Measurements from ENCODE around the gene MAGOH. TPM values are rescaled to one million over a fixed set of nuclear protein-coding genes. Genes with fewer than 3 reads are reported as not detected.
A peak's percentile ranks its signal among the peaks of the same experiment; 100 is the strongest.

The MAGOH gene
- total and polyA plus RNA-seq, 10 donors = 26.5 to 105 (median 36.2) TPM

- Histone ChIP-seq H3K27me3 (replicated peaks in 1 of 7) (no peaks in the 10 kb centered on the region), H3K4me1 (peaks cover 6 to 44% (median 19%) of the 10 kb centered on the region in 6 donors), H3K27ac (peak within 1 kb of the TSS; percentile 96 to 98 (median 97)), H3K9me3 (no peaks in the 10 kb centered on the region), H3K4me3 (peak within 1 kb of the TSS; percentile 62 to 79 (median 72)), H3K36me3 (peaks cover 0 to 35% (median 15%) of the 10 kb centered on the region in 6 donors)
- DNase-seq = peak; percentile 99
- intact Hi-C loops (cut with DNase I; ENCODE audit: low total_unique reads) = no loop called here
- WGBS, 5 donors = 0 to 1% (median 1%) methylated on average over 30 to 61 of the region's 61 CpGs
- TF ChIP-seq, protein P1, sequence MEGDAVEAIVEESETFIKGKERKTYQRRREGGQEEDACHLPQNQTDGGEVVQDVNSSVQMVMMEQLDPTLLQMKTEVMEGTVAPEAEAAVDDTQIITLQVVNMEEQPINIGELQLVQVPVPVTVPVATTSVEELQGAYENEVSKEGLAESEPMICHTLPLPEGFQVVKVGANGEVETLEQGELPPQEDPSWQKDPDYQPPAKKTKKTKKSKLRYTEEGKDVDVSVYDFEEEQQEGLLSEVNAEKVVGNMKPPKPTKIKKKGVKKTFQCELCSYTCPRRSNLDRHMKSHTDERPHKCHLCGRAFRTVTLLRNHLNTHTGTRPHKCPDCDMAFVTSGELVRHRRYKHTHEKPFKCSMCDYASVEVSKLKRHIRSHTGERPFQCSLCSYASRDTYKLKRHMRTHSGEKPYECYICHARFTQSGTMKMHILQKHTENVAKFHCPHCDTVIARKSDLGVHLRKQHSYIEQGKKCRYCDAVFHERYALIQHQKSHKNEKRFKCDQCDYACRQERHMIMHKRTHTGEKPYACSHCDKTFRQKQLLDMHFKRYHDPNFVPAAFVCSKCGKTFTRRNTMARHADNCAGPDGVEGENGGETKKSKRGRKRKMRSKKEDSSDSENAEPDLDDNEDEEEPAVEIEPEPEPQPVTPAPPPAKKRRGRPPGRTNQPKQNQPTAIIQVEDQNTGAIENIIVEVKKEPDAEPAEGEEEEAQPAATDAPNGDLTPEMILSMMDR (IDR thresholded peaks at IDR 0.05 in 8 of 11, conservative IDR thresholded peaks at IDR 0.05 in 3 of 11) = peak in 1 of 11 experiments; percentile 12
- peak; percentile 99 for TF ChIP-seq POLR2AphosphoS5 (IDR thresholded peaks at IDR 0.05)
- TF ChIP-seq POLR2A (IDR thresholded peaks at IDR 0.05) = peak; percentile 68 to 86 (median 79)
Observed at GRCh38 chr1:53220171-53220961, 18.0 kb downstream of the MAGOH start, which contains the start of gene CZIB. Gene CZIB, minus strand, starts transcription at chr1:53220634. Its CDS starts 59 bp downstream, at chr1:53220575.

DNA sequence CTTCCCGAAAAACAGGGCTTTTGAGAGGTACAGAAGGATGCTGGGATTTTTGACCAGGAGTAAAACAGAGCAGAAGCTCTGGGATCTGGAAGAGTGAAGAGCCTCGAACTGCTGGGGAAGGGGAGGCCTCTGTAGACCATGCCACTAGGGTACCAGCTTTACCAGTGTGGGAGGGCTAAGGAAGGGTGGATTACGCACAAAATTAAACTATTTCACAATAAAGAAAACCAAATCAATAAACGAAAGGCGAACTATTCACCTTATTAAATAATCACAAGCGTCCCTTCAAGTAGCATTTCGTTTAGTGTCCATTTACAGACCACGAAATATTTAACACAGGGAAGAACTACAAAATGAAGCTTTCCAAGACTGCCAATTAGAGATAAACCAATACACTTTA, 18.6 kb downstream of the MAGOH start:
- Histone ChIP-seq H3K27ac (peak overlapping the region; percentile 96 to 98 (median 97)), H3K27me3 (replicated peaks in 1 of 7) (no peaks in the 10 kb centered on the region), H3K9me3 (no peaks in the 10 kb centered on the region), H3K4me3 (peak overlapping the region; percentile 62 to 79 (median 72)), H3K4me1 (peaks cover 6 to 44% (median 19%) of the 10 kb centered on the region in 6 donors), H3K36me3 (peaks cover 0 to 41% (median 20%) of the 10 kb centered on the region in 6 donors)
- TF ChIP-seq POLR2A (IDR thresholded peaks at IDR 0.05) (no peak), POLR2AphosphoS5 (IDR thresholded peaks at IDR 0.05) (no peak)
- TF ChIP-seq, protein P1 (IDR thresholded peaks at IDR 0.05 in 8 of 11, conservative IDR thresholded peaks at IDR 0.05 in 3 of 11) = no peak
- no peak for DNase-seq
- intact Hi-C loops (cut with DNase I; ENCODE audit: low total_unique reads) = no loop called here
- 32 to 38% (median 36%) methylated on average over 8 of the region's 8 CpGs for WGBS, 5 donors

GRCh38 chr1:53218201-53218600, 20.1 kb downstream of the MAGOH start:
- no peak for TF ChIP-seq POLR2AphosphoS5 (IDR thresholded peaks at IDR 0.05)
- TF ChIP-seq, protein P1 (IDR thresholded peaks at IDR 0.05 in 8 of 11, conservative IDR thresholded peaks at IDR 0.05 in 3 of 11) = no peak
- no peak for TF ChIP-seq POLR2A (IDR thresholded peaks at IDR 0.05)
- DNase-seq = no peak
- 79 to 98% (median 93%) methylated on average over 6 to 7 of the region's 7 CpGs for WGBS, 5 donors
- H3K9me3 ChIP-seq = no peaks in the 10 kb centered on the region
- no peaks in the 10 kb centered on the region for H3K27me3 ChIP-seq (replicated peaks in 1 of 7)
- intact Hi-C loops (cut with DNase I; ENCODE audit: low total_unique reads) = no loop called here
- peaks cover 6 to 57% (median 35%) of the 10 kb centered on the region in 6 donors for H3K36me3 ChIP-seq
- H3K27ac ChIP-seq = no peak overlapping the region
- peaks cover 6 to 44% (median 19%) of the 10 kb centered on the region in 6 donors for H3K4me1 ChIP-seq
- H3K4me3 ChIP-seq = no peak overlapping the region

GRCh38 chr1:53214376-53214940, 23.9 kb downstream of the MAGOH start:
- H3K36me3 ChIP-seq = peaks cover 10 to 94% (median 71%) of the 10 kb centered on the region in 6 donors
- intact Hi-C loops (cut with DNase I; ENCODE audit: low total_unique reads) = no loop called here
- WGBS, 5 donors = 75 to 92% (median 87%) methylated on average over 5 of the region's 5 CpGs

More at GRCh38 chr1:53214376-53214940, 23.9 kb downstream of the MAGOH start:
- Histone ChIP-seq H3K4me3 (no peak overlapping the region), H3K9me3 (no peaks in the 10 kb centered on the region), H3K27ac (no peak overlapping the region), H3K4me1 (peaks cover 2 to 27% (median 6%) of the 10 kb centered on the region in 6 donors), H3K27me3 (replicated peaks in 1 of 7) (no peaks in the 10 kb centered on the region)
- no peak for DNase-seq
- no peak for TF ChIP-seq POLR2AphosphoS5 (IDR thresholded peaks at IDR 0.05)
- TF ChIP-seq, protein P1 (IDR thresholded peaks at IDR 0.05 in 8 of 11, conservative IDR thresholded peaks at IDR 0.05 in 3 of 11) = no peak
- no peak for TF ChIP-seq POLR2A (IDR thresholded peaks at IDR 0.05)

All from spleen (tissue), 11 donors.